Astrocyte (in vitro differentiated cells and primary cell): ENCODE data around the gene RCAN3. TPM values are rescaled to one million over a fixed set of nuclear protein-coding genes. Genes with fewer than 3 reads are reported as not detected.

Experiments used
- DNase-seq: peaks from one replicate; pipeline ENCODE4 v3.0.0-alpha.2; 2010; ENCODE audit warnings: low read depth
- FAIRE-seq: peaks from 2 replicates; lab custom pipeline; 2011; peaks lifted over from hg19 to GRCh38; lab: Jason Lieb, UNC
- H2AFZ ChIP-seq: 2 replicates; pipeline ENCODE4 v1.6.0; 2012; ENCODE audit warnings: low read depth, low read length, inconsistent platforms
- H3K27ac ChIP-seq: 2 replicates; pipeline ENCODE4 v1.5.1; 2011; ENCODE audit warnings: low read depth, low read length, inconsistent platforms
- H3K27me3 ChIP-seq: 2 replicates; pipeline ENCODE4 v1.6.0; 2011; ENCODE audit warnings: low read length, inconsistent platforms; ENCODE audit not compliant: insufficient read depth
- H3K36me3 ChIP-seq: 2 replicates; pipeline ENCODE4 v1.5.1; 2011; ENCODE audit warnings: low read length, inconsistent platforms; ENCODE audit not compliant: insufficient read depth
- H3K4me1 ChIP-seq: 2 replicates; pipeline ENCODE4 v1.5.1; 2011; ENCODE audit warnings: low read length, inconsistent platforms; ENCODE audit not compliant: insufficient read depth
- H3K4me2 ChIP-seq: 2 replicates; pipeline ENCODE4 v1.6.0; 2012; ENCODE audit warnings: low read length, inconsistent platforms
- H3K4me3 ChIP-seq: 2 replicates; pipeline ENCODE4 v1.5.1; 2011; ENCODE audit warnings: low read depth, mild to moderate bottlenecking, low read length, inconsistent platforms; ENCODE audit not compliant: insufficient read depth
- H3K79me2 ChIP-seq: 2 replicates; pipeline ENCODE4 v1.6.0; 2012; ENCODE audit warnings: mild to moderate bottlenecking, low read length, inconsistent platforms; ENCODE audit not compliant: insufficient read depth
- H3K9ac ChIP-seq: 2 replicates; pipeline ENCODE4 v1.6.0; 2012; ENCODE audit warnings: mild to moderate bottlenecking, low read length, inconsistent platforms
- H3K9me3 ChIP-seq: 2 replicates; pipeline ENCODE4 v1.5.1; 2012; ENCODE audit warnings: low read depth, mild to moderate bottlenecking, low read length, inconsistent platforms; ENCODE audit not compliant: insufficient read depth
- H4K20me1 ChIP-seq: 2 replicates; pipeline ENCODE4 v1.6.0; 2012; ENCODE audit warnings: low read length, inconsistent platforms; ENCODE audit not compliant: insufficient read depth
- H3K27ac Mint-ChIP-seq: one replicate; pipeline ENCODE4 v1.8.0; 2021; ENCODE audit warnings: mild to moderate bottlenecking, mixed read lengths; ENCODE audit not compliant: unreplicated experiment
- H3K27me3 Mint-ChIP-seq: one replicate; pipeline ENCODE4 v1.8.0; 2021; ENCODE audit warnings: low read depth, mixed read lengths; ENCODE audit not compliant: unreplicated experiment
- H3K36me3 Mint-ChIP-seq: one replicate; pipeline ENCODE4 v1.8.0; 2021; ENCODE audit warnings: low read depth, mixed read lengths; ENCODE audit not compliant: unreplicated experiment
- H3K4me1 Mint-ChIP-seq: one replicate; pipeline ENCODE4 v1.8.0; 2021; ENCODE audit warnings: low read depth, mixed read lengths; ENCODE audit not compliant: unreplicated experiment
- H3K4me3 Mint-ChIP-seq: one replicate; pipeline ENCODE4 v1.8.0; 2021; ENCODE audit warnings: mild to moderate bottlenecking, moderate library complexity, mixed read lengths; ENCODE audit not compliant: unreplicated experiment
- H3K9me3 Mint-ChIP-seq: one replicate; pipeline ENCODE4 v1.8.0; 2021; ENCODE audit warnings: mild to moderate bottlenecking, mixed read lengths; ENCODE audit not compliant: unreplicated experiment
- CTCF ChIP-seq: IDR thresholded peaks from 2 replicates; pipeline ENCODE4 v1.5.1; 2011; ENCODE audit warnings: low read depth, mild to moderate bottlenecking, inconsistent platforms, low read length, moderate library complexity; ENCODE audit not compliant: insufficient read depth
- EZH2 ChIP-seq: IDR thresholded peaks from 2 replicates; pipeline ENCODE4 v1.6.1; 2012; ENCODE audit warnings: mild to moderate bottlenecking, low read length, inconsistent platforms; ENCODE audit not compliant: insufficient read depth
- total RNA-seq: library from RNA; stranded (reverse); gene quantifications from 2 replicates; pipeline ENCODE4 v1.2.1, GENCODE V29; 2021

The RCAN3 gene
- total RNA-seq, 1 donor from 2014 or later: 17.7 TPM

- Histone ChIP-seq H3K4me1 (peaks cover 7% of the 10 kb centered on the region), H3K27me3 (peaks cover 24% of the 10 kb centered on the region), H3K27ac (no peak overlapping the region), H4K20me1 (no peaks in the 10 kb centered on the region), H3K79me2 (no peaks in the 10 kb centered on the region), H3K9me3 (peaks cover 4% of the 10 kb centered on the region), H3K36me3 (no peaks in the 10 kb centered on the region), H2AFZ (no peak overlapping the region), H3K9ac (no peak overlapping the region), H3K4me3 (no peak overlapping the region), H3K4me2 (no peak overlapping the region)
- FAIRE-seq (no peak), DNase-seq (no peak)
- Mint-ChIP-seq H3K36me3 (no peaks in the 10 kb centered on the region), H3K4me1 (peaks cover 24% of the 10 kb centered on the region), H3K4me3 (no peak overlapping the region), H3K9me3 (no peaks in the 10 kb centered on the region), H3K27ac (no peak overlapping the region), H3K27me3 (peaks cover 24% of the 10 kb centered on the region)
- no peak for TF ChIP-seq EZH2
Measured at GRCh38 chr1:24560361-24560760, 57.7 kb downstream of the RCAN3 start.

GRCh38 chr1:24562625-24563024 lies 60.0 kb downstream of the RCAN3 start:
- H3K27ac ChIP-seq: no peak overlapping the region
- Mint-ChIP-seq H3K4me1 (peaks cover 29% of the 10 kb centered on the region), H3K27me3 (peaks cover 9% of the 10 kb centered on the region), H3K36me3 (no peaks in the 10 kb centered on the region), H3K27ac (no peak overlapping the region), H3K4me3 (no peak overlapping the region), H3K9me3 (no peaks in the 10 kb centered on the region)
- H3K4me1 ChIP-seq: peaks cover 15% of the 10 kb centered on the region
- H4K20me1 ChIP-seq: no peaks in the 10 kb centered on the region
- H3K4me3 ChIP-seq: no peak overlapping the region
- no peaks in the 10 kb centered on the region for H3K9me3 ChIP-seq
- no peak overlapping the region for H3K9ac ChIP-seq
- no peak for DNase-seq
- no peaks in the 10 kb centered on the region for H3K36me3 ChIP-seq
- no peak overlapping the region for H2AFZ ChIP-seq
- H3K4me2 ChIP-seq: no peak overlapping the region
- TF ChIP-seq EZH2 (no peak), CTCF (no peak)
- FAIRE-seq: no peak
- peaks cover 7% of the 10 kb centered on the region for H3K27me3 ChIP-seq
- H3K79me2 ChIP-seq: no peaks in the 10 kb centered on the region

GRCh38 chr1:24564695-24565094 lies 62.1 kb downstream of the RCAN3 start:
- H3K27me3 Mint-ChIP-seq: no peaks in the 10 kb centered on the region
- no peaks in the 10 kb centered on the region for H3K9me3 ChIP-seq
- no peaks in the 10 kb centered on the region for H3K9me3 Mint-ChIP-seq
- H3K4me1 Mint-ChIP-seq: peaks cover 23% of the 10 kb centered on the region
- no peaks in the 10 kb centered on the region for H3K27me3 ChIP-seq
- no peak overlapping the region for H3K4me3 ChIP-seq
- no peak overlapping the region for H3K9ac ChIP-seq
- no peak overlapping the region for H3K4me3 Mint-ChIP-seq
- DNase-seq (no peak), FAIRE-seq (no peak)
- H3K79me2 ChIP-seq: no peaks in the 10 kb centered on the region
- H4K20me1 ChIP-seq: no peaks in the 10 kb centered on the region
- no peaks in the 10 kb centered on the region for H3K36me3 ChIP-seq
- TF ChIP-seq CTCF (no peak), EZH2 (no peak)
- no peak overlapping the region for H3K4me2 ChIP-seq
- H2AFZ ChIP-seq: no peak overlapping the region
- no peaks in the 10 kb centered on the region for H3K36me3 Mint-ChIP-seq
- no peak overlapping the region for H3K27ac Mint-ChIP-seq
- peaks cover 8% of the 10 kb centered on the region for H3K4me1 ChIP-seq
- no peak overlapping the region for H3K27ac ChIP-seq
